ENCODE measurements around the gene FBXO3.

Gene FBXO3

DNA sequence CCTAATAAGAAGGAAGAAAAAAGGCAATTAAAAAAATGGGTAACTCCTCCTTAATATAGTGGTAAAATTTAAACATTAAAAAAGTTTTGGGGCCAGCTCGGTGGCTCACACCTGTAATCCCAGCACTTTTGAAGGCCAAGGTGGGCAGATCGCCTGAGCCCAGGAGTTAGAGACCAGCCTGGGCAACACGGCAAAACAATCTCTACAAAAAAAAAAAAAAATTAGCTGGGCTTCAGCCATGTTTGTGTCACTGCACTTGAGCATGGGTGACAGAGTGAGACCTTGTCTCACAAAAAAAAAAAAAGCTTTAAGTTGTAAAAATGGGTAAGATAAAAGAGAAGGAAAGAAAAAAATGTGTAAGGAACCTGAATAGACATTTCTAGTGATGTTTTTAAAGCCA lies 11.3 kb upstream of the FBXO3 start:
- DNase-seq: no peak
- TF ChIP-seq, protein P1, sequence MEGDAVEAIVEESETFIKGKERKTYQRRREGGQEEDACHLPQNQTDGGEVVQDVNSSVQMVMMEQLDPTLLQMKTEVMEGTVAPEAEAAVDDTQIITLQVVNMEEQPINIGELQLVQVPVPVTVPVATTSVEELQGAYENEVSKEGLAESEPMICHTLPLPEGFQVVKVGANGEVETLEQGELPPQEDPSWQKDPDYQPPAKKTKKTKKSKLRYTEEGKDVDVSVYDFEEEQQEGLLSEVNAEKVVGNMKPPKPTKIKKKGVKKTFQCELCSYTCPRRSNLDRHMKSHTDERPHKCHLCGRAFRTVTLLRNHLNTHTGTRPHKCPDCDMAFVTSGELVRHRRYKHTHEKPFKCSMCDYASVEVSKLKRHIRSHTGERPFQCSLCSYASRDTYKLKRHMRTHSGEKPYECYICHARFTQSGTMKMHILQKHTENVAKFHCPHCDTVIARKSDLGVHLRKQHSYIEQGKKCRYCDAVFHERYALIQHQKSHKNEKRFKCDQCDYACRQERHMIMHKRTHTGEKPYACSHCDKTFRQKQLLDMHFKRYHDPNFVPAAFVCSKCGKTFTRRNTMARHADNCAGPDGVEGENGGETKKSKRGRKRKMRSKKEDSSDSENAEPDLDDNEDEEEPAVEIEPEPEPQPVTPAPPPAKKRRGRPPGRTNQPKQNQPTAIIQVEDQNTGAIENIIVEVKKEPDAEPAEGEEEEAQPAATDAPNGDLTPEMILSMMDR (IDR thresholded peaks at IDR 0.05; ENCODE audit: low read depth, low read length): no peak

DNA sequence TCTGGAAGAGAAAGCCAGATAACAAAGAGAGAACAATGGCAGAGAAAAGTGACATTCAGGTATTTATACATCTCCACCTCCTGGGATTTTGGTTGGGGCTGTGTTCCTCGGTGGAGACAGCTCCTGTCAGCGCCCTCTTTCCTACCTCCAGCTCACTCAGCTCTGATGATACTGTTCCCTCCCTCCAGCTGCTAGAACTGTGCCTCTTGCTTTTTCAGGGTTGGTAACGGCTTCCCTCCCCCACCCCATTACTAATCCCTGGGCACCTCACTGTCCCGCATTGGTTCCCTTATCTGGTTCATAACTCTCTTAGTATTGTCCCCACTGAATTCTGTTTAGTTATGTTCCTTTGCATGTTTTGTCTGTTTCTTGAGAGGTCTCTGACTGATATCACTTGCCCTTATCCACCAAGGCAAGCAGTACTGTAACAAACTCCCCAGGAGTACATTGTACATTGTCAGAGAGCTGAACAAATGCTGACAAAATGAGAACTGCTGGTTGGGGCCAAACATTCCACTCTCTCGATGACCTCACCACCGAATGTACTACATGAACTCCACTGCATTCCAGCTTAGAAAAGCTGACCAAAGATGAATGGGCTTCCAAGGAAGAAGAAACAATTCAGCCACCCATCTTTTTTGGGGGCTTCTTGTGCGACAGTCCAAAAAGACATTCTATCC lies 5.7 kb upstream of the FBXO3 start:
- no peak for DNase-seq
- no peaks in the 10 kb centered on the region for H3K36me3 ChIP-seq
- H3K27me3 ChIP-seq (ENCODE audit: insufficient read depth, low read depth, severe bottlenecking): no peaks in the 10 kb centered on the region
- H3K9me3 ChIP-seq (ENCODE audit: severe bottlenecking): no peaks in the 10 kb centered on the region
- TF ChIP-seq, protein P1 (IDR thresholded peaks at IDR 0.05; ENCODE audit: low read depth, low read length): no peak
- H3K4me3 ChIP-seq (ENCODE audit: low read depth, low read length): no peak overlapping the region
- no peak overlapping the region for H3K27ac ChIP-seq

More for the DNA sequence above, 11.3 kb upstream of the FBXO3 start:
- Histone ChIP-seq H3K9me3 (ENCODE audit: severe bottlenecking) (no peaks in the 10 kb centered on the region), H3K4me3 (ENCODE audit: low read depth, low read length) (no peak overlapping the region), H3K27me3 (ENCODE audit: insufficient read depth, low read depth, severe bottlenecking) (no peaks in the 10 kb centered on the region), H3K36me3 (no peaks in the 10 kb centered on the region), H3K27ac (no peak overlapping the region)

DNA sequence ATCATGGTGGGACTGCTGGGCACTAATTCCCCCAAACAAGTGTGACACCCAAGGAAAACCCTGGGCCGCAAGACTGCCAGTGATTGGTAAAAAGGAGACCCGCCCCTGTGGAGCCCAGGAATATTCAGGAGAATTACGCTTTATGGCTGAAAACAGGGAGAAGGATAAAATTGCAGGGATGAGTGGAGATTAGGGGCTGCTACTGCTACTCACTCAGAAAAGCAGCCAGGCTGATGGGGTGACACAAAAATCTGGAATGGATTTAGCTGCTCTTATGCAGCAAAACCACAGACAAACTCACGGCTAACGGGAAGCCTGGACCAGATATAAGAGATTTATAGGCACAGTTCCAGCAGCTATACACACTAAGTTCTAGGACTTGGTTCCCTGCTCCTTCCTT lies 4.4 kb upstream of the FBXO3 start:
- no peaks in the 10 kb centered on the region for H3K36me3 ChIP-seq
- H3K4me3 ChIP-seq (ENCODE audit: low read depth, low read length): peak overlapping the region; percentile 30
- peak; percentile 67 for DNase-seq

DNA sequence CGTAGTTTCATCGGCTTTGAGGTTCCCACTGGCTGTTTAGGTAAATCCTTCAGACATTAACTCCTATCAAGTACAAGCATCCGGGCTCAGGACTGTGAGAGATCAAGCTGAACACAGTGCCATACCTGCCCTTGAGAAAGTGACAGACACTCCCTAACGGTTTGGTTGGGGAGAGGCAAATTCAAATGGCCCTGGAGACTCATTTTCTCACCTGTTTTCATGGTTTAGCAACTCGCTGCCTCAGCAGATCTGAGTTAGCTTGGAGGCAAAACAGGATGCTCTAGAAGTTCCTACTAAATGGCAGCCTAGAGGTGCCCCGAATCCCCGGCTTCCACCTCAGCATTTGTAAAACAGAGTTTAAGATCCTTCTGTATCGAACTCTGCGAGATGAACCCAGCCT lies 3.6 kb upstream of the FBXO3 start:
- TF ChIP-seq, protein P1 (IDR thresholded peaks at IDR 0.05; ENCODE audit: low read depth, low read length): no peak
- H3K4me3 ChIP-seq (ENCODE audit: low read depth, low read length): no peak overlapping the region
- H3K27ac ChIP-seq: no peak overlapping the region
- H3K36me3 ChIP-seq: no peaks in the 10 kb centered on the region
- DNase-seq: no peak
- H3K27me3 ChIP-seq (ENCODE audit: insufficient read depth, low read depth, severe bottlenecking): no peaks in the 10 kb centered on the region
- H3K9me3 ChIP-seq (ENCODE audit: severe bottlenecking): no peaks in the 10 kb centered on the region

More for the DNA sequence above, 4.4 kb upstream of the FBXO3 start:
- TF ChIP-seq, protein P1 (IDR thresholded peaks at IDR 0.05; ENCODE audit: low read depth, low read length): no peak
- H3K9me3 ChIP-seq (ENCODE audit: severe bottlenecking): no peaks in the 10 kb centered on the region
- H3K27ac ChIP-seq: 0 out of 2 replicates have a peak overlapping the region, but pooled peaks have one; percentile 7
- no peaks in the 10 kb centered on the region for H3K27me3 ChIP-seq (ENCODE audit: insufficient read depth, low read depth, severe bottlenecking)

DNA sequence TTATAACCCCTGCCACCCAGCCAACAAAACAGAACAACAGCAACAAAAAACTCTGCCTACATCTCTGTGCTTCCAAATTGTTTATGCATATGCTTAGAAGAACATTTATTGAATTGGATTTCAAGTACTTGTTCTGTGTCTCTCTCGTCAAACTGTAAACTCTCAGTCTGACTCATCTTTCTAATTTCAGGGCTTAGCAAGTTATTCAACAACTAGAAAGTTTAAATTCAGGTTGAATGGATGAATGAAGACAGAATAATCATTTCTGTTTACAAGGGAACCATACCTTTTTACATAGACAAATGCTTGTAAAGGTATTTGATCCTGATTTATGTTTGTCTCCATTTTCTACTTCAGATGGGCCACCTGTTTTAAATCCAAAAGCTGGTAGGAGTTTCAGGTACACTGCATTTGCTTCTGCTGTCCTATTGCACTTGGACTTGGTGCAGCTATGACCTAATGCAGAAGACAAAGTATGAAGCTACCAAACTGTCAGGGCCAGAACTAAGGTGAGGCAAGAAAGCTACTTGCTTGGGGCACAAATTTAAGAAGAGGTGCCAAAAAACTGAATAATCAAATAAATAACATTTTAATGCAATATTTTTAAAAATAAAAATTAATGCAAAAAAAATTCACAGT lies 1.6 kb upstream of the FBXO3 start:
- Histone ChIP-seq H3K9me3 (ENCODE audit: severe bottlenecking) (no peaks in the 10 kb centered on the region), H3K36me3 (no peaks in the 10 kb centered on the region), H3K4me3 (ENCODE audit: low read depth, low read length) (no peak overlapping the region), H3K27me3 (ENCODE audit: insufficient read depth, low read depth, severe bottlenecking) (no peaks in the 10 kb centered on the region), H3K27ac (no peak overlapping the region)
- TF ChIP-seq, protein P1 (IDR thresholded peaks at IDR 0.05; ENCODE audit: low read depth, low read length): no peak
- DNase-seq: no peak
